ENCODE results near the gene HSD17B12. TPM values are rescaled to one million over a fixed set of nuclear protein-coding genes. Genes with fewer than 3 reads are reported as not detected.
A peak's percentile ranks its signal among the peaks of the same experiment; 100 is the strongest.

Gene HSD17B12
- total and polyA plus RNA-seq, 2 of the 13 experiments (the other 11 are each of a cell fraction or from before 2014, with no cell fraction given), result 50.3 to 117 TPM

GRCh38 chr11:43680521-43681400, at the start of gene HSD17B12 (continued):
- TF ChIP-seq ELF1 (CRISPR knock-in tag; IDR thresholded peaks at IDR 0.05), result peak; percentile 43; the same call in 1 of the 2 replicates
- 0 out of 2 replicates have a peak, but pooled peaks have one; percentile 21 for TF ChIP-seq ZNF224 (CRISPR knock-in tag; IDR thresholded peaks at IDR 0.05)
- TF ChIP-seq ZNF484 (CRISPR knock-in tag; IDR thresholded peaks at IDR 0.05; ENCODE audit: borderline replicate concordance, low read depth), result no peak
- TF ChIP-seq TGIF2 (CRISPR knock-in tag; IDR thresholded peaks at IDR 0.05), result peak; percentile 79; the same call in 1 of the 2 replicates
- no peak for TF ChIP-seq ZNF549 (CRISPR knock-in tag; IDR thresholded peaks at IDR 0.05)
- TF ChIP-seq NPAS2 (CRISPR knock-in tag; IDR thresholded peaks at IDR 0.05; ENCODE audit: borderline replicate concordance), result no peak
- no peak; the same call in 1 of the 2 replicates for TF ChIP-seq ZSCAN21 (CRISPR knock-in tag; IDR thresholded peaks at IDR 0.05; ENCODE audit: borderline replicate concordance)
- TF ChIP-seq TMF1 (CRISPR knock-in tag; IDR thresholded peaks at IDR 0.05; ENCODE audit: low read depth), result peak; percentile 70; the same call in 1 of the 2 replicates
- peak; percentile 68 for TF ChIP-seq YEATS2 (CRISPR knock-in tag; IDR thresholded peaks at IDR 0.05; ENCODE audit: borderline replicate concordance)
- TF ChIP-seq CBX5 (CRISPR knock-in tag; IDR thresholded peaks at IDR 0.05; ENCODE audit: borderline replicate concordance), result 0 out of 2 replicates have a peak, but pooled peaks have one; percentile 28
- TF ChIP-seq SMARCC2 (IDR thresholded peaks at IDR 0.05), result no peak
- TF ChIP-seq ZKSCAN1 (IDR thresholded peaks at IDR 0.05; ENCODE audit: low read length), result no peak
- TF ChIP-seq TBX2 (CRISPR knock-in tag; IDR thresholded peaks at IDR 0.05; ENCODE audit: borderline replicate concordance), result peak; percentile 65; the same call in 1 of the 2 replicates
- no peak for TF ChIP-seq SIN3B (IDR thresholded peaks at IDR 0.05; ENCODE audit: low read length)
- no peak for TF ChIP-seq ZHX2 (IDR thresholded peaks at IDR 0.05; ENCODE audit: low read depth)
- TF ChIP-seq ZHX2 (CRISPR knock-in tag; IDR thresholded peaks at IDR 0.05; ENCODE audit: borderline replicate concordance), result no peak
- TF ChIP-seq IRF1 (CRISPR knock-in tag; IDR thresholded peaks at IDR 0.05; ENCODE audit: low read depth), result no peak
- TF ChIP-seq CBFB (CRISPR knock-in tag; IDR thresholded peaks at IDR 0.05), result no peak
- no peak for TF ChIP-seq ZNF777 (CRISPR knock-in tag; IDR thresholded peaks at IDR 0.05)
- peak; percentile 70; the same call in 1 of the 2 replicates for TF ChIP-seq GFI1 (CRISPR knock-in tag; IDR thresholded peaks at IDR 0.05; ENCODE audit: borderline replicate concordance)
- peak; percentile 89 for TF ChIP-seq SP2 (CRISPR knock-in tag; IDR thresholded peaks at IDR 0.05)
- no peak for TF ChIP-seq HOXA7 (CRISPR knock-in tag; IDR thresholded peaks at IDR 0.05)
- TF ChIP-seq ARNT2 (CRISPR knock-in tag; IDR thresholded peaks at IDR 0.05; ENCODE audit: low read depth), result no peak
- TF ChIP-seq RXRA (CRISPR knock-in tag; IDR thresholded peaks at IDR 0.05), result peak; percentile 25; the same call in 1 of the 2 replicates
- 0 out of 2 replicates have a peak, but pooled peaks have one; percentile 48 for TF ChIP-seq FOXK1 (CRISPR knock-in tag; IDR thresholded peaks at IDR 0.05; ENCODE audit: borderline replicate concordance, low read depth)
